Measurements from ENCODE around the gene EME2. TPM values are rescaled to one million over a fixed set of nuclear protein-coding genes. Genes with fewer than 3 reads are reported as not detected.

Gene EME2
- total and polyA plus RNA-seq, 9 donors: 0.83 to 19.2 (median 13.7) TPM

GRCh38 chr16:1822801-1823200 is 50.2 kb downstream of the EME2 start:
- peak in 1 of 5 donors; percentile 26 for DNase-seq
- no peak overlapping the region for H3K27ac ChIP-seq
- H3K4me3 ChIP-seq: no peak overlapping the region
- intact Hi-C loops (cut with DNase I): no loop called here
- 88 to 97% (median 91%) methylated on average over 16 of the region's 16 CpGs for WGBS, 3 donors
- H3K27me3 ChIP-seq: no peaks in the 10 kb centered on the region
- H3K36me3 ChIP-seq: no peaks in the 10 kb centered on the region
- no peaks in the 10 kb centered on the region for H3K9me3 ChIP-seq
- TF ChIP-seq POLR2A (IDR thresholded peaks at IDR 0.05) (no peak), EP300 (IDR thresholded peaks at IDR 0.05) (no peak), CTCF (IDR thresholded peaks at IDR 0.05) (no peak)
- H3K4me1 ChIP-seq (ENCODE audit: insufficient read depth): peaks cover 5% of the 10 kb centered on the region

- no peaks in the 10 kb centered on the region for H3K9me3 ChIP-seq
- 61 to 68% (median 68%) methylated on average over 9 of the region's 9 CpGs for WGBS, 3 donors
- no peak overlapping the region for H3K27ac ChIP-seq
- no peak for TF ChIP-seq CTCF (IDR thresholded peaks at IDR 0.05)
- TF ChIP-seq POLR2A (IDR thresholded peaks at IDR 0.05): no peak
- TF ChIP-seq EP300 (IDR thresholded peaks at IDR 0.05): no peak
- H3K4me3 ChIP-seq: no peak overlapping the region
- intact Hi-C loops (cut with DNase I): no loop called here
- no peaks in the 10 kb centered on the region for H3K27me3 ChIP-seq
- H3K36me3 ChIP-seq: no peaks in the 10 kb centered on the region
- DNase-seq: no peak
- peaks cover 5% of the 10 kb centered on the region for H3K4me1 ChIP-seq (ENCODE audit: insufficient read depth)
These were observed 51.2 kb downstream of the EME2 start for GRCh38 chr16:1823821-1824220.

GRCh38 chr16:1825381-1825863 is 52.8 kb downstream of the EME2 start:
- intact Hi-C loops (cut with DNase I): no loop called here
- H3K4me3 ChIP-seq: peak overlapping the region; percentile 88
- H3K9me3 ChIP-seq: no peaks in the 10 kb centered on the region
- 47 to 61% (median 56%) methylated on average over 15 of the region's 15 CpGs for WGBS, 3 donors
- peaks cover 7% of the 10 kb centered on the region for H3K4me1 ChIP-seq (ENCODE audit: insufficient read depth)
- H3K27me3 ChIP-seq: no peaks in the 10 kb centered on the region
- peak in 3 of 5 donors; percentile 47 to 64 (median 49) for DNase-seq
- TF ChIP-seq POLR2A (IDR thresholded peaks at IDR 0.05) (no peak), CTCF (IDR thresholded peaks at IDR 0.05) (no peak), EP300 (IDR thresholded peaks at IDR 0.05) (no peak)
- H3K36me3 ChIP-seq: no peaks in the 10 kb centered on the region
- peak overlapping the region in 1 of 2 donors; percentile 48 for H3K27ac ChIP-seq

Small RNAs within 50 kb of the gene (microRNA-seq; reads per million reads assigned to microRNA genes)
- 0 to 0.47 (median 0) reads per million in 3 donors for gene MIR3177

Small RNAs within 50 kb of the gene (small RNA-seq; reads per million reads assigned to genes)
- gene MIR3177: not detected

Other genes starting within 250 kb of the EME2 start
- 10 to 100 TPM in 6 of 7 donors, 1 to 10 TPM in 1; 9.2 to 23.7 (median 13.8) TPM for gene TMEM204, start 239.1 kb upstream of the EME2 start, total RNA-seq
- 10 to 100 TPM in 1 of 2 donors, 1 to 10 TPM in 1; 6.5 to 35.5 TPM for gene TMEM204, start 239.1 kb upstream of the EME2 start, polyA plus RNA-seq
- 10 to 100 TPM; 20.7 to 43.1 (median 30.5) TPM for gene IFT140, start 160.7 kb upstream of the EME2 start, total RNA-seq
- 10 to 100 TPM in 1 of 2 donors, 1 to 10 TPM in 1; 8.8 to 20.3 TPM for gene IFT140, start 160.7 kb upstream of the EME2 start, polyA plus RNA-seq
- 10 to 100 TPM in 5 of 7 donors, 1 to 10 TPM in 2; 7.4 to 21.0 (median 20.2) TPM for gene CRAMP1, start 160.4 kb upstream of the EME2 start, total RNA-seq
- 10 to 100 TPM in 1 of 2 donors, 1 to 10 TPM in 1; 6.9 to 11.2 TPM for gene CRAMP1, start 160.4 kb upstream of the EME2 start, polyA plus RNA-seq
- 10 to 100 TPM; 14.4 to 51.8 (median 44.1) TPM for gene JPT2, start 94.5 kb upstream of the EME2 start, total RNA-seq
- gene JPT2, start 94.5 kb upstream of the EME2 start, polyA plus RNA-seq: 10 to 100 TPM; 22.3 to 44.9 TPM
- 100 to 1,000 TPM in 1 of 7 donors, 10 to 100 TPM in 6; 50.3 to 117 (median 75.5) TPM for gene MAPK8IP3, start 66.6 kb upstream of the EME2 start, total RNA-seq
- 10 to 100 TPM in 1 of 2 donors, 1 to 10 TPM in 1; 7.0 to 60.8 TPM for gene MAPK8IP3, start 66.6 kb upstream of the EME2 start, polyA plus RNA-seq
- gene NME3, start 1.3 kb upstream of the EME2 start, total RNA-seq: 100 to 1,000 TPM in 1 of 7 donors, 10 to 100 TPM in 6; 68.6 to 129 (median 86.8) TPM
- 100 to 1,000 TPM in 1 of 2 donors, not detected in 1; 128 TPM for gene NME3, start 1.3 kb upstream of the EME2 start, polyA plus RNA-seq
- gene MRPS34, start 324 bp downstream of the EME2 start, total RNA-seq: 10 to 100 TPM; 47.5 to 79.4 (median 53.6) TPM
- 10 to 100 TPM; 31.8 to 61.4 TPM for gene MRPS34, start 324 bp downstream of the EME2 start, polyA plus RNA-seq
- gene SPSB3, start 9.8 kb downstream of the EME2 start, total RNA-seq: 10 to 100 TPM; 34.9 to 98.5 (median 57.6) TPM
- gene SPSB3, start 9.8 kb downstream of the EME2 start, polyA plus RNA-seq: 100 to 1,000 TPM in 1 of 2 donors, 1 to 10 TPM in 1; 2.4 to 138 TPM
- 10 to 100 TPM; 42.8 to 72.0 (median 52.3) TPM for gene NUBP2, start 10.2 kb downstream of the EME2 start, total RNA-seq
- 10 to 100 TPM in 1 of 2 donors, under 1 TPM in 1; 0.50 to 76.5 TPM for gene NUBP2, start 10.2 kb downstream of the EME2 start, polyA plus RNA-seq
- 1 to 10 TPM in 2 of 7 donors, under 1 TPM in 5; 0.20 to 1.8 (median 0.47) TPM for gene IGFALS, start 20.9 kb downstream of the EME2 start, total RNA-seq
- under 1 TPM in 1 of 2 donors, not detected in 1; 0.63 TPM for gene IGFALS, start 20.9 kb downstream of the EME2 start, polyA plus RNA-seq
- 10 to 100 TPM; 22.8 to 70.2 (median 37.0) TPM for gene HAGH, start 54.0 kb downstream of the EME2 start, total RNA-seq
- 10 to 100 TPM in 1 of 2 donors, 1 to 10 TPM in 1; 7.7 to 38.2 TPM for gene HAGH, start 54.0 kb downstream of the EME2 start, polyA plus RNA-seq
- 10 to 100 TPM; 11.0 to 22.1 (median 16.8) TPM for gene FAHD1, start 54.4 kb downstream of the EME2 start, total RNA-seq
- 10 to 100 TPM; 11.0 to 14.0 TPM for gene FAHD1, start 54.4 kb downstream of the EME2 start, polyA plus RNA-seq
- under 1 TPM in 2 of 7 donors, not detected in 5; 0.23 to 0.24 TPM for gene MEIOB, start 99.4 kb downstream of the EME2 start, total RNA-seq
- under 1 TPM; 0.24 to 0.27 TPM for gene MEIOB, start 99.4 kb downstream of the EME2 start, polyA plus RNA-seq
- 1 to 10 TPM in 1 of 7 donors, under 1 TPM in 1, not detected in 5; 0.69 to 1.8 TPM for gene HS3ST6, start 145.6 kb downstream of the EME2 start, total RNA-seq
- not detected for gene HS3ST6, start 145.6 kb downstream of the EME2 start, polyA plus RNA-seq
- gene MSRB1, start 170.4 kb downstream of the EME2 start, total RNA-seq: 10 to 100 TPM; 12.2 to 27.5 (median 21.9) TPM
- gene MSRB1, start 170.4 kb downstream of the EME2 start, polyA plus RNA-seq: 10 to 100 TPM in 1 of 2 donors, 1 to 10 TPM in 1; 6.7 to 31.1 TPM
- gene RPL3L, start 181.9 kb downstream of the EME2 start, total RNA-seq: not detected
- gene RPL3L, start 181.9 kb downstream of the EME2 start, polyA plus RNA-seq: not detected
- gene NDUFB10, start 186.7 kb downstream of the EME2 start, total RNA-seq: 100 to 1,000 TPM in 3 of 7 donors, 10 to 100 TPM in 4; 81.5 to 133 (median 95.4) TPM
- gene NDUFB10, start 186.7 kb downstream of the EME2 start, polyA plus RNA-seq: 100 to 1,000 TPM; 152 to 176 TPM
- gene RPS2, start 192.0 kb downstream of the EME2 start, total RNA-seq: 1,000 to 10,000 TPM; 2,694 to 4,021 (median 3,788) TPM
- gene RPS2, start 192.0 kb downstream of the EME2 start, polyA plus RNA-seq: 1,000 to 10,000 TPM; 1,606 to 4,743 TPM
- under 1 TPM in 1 of 7 donors, not detected in 6; 0.32 TPM for gene RNF151, start 194.0 kb downstream of the EME2 start, total RNA-seq
- not detected for gene RNF151, start 194.0 kb downstream of the EME2 start, polyA plus RNA-seq
- 10 to 100 TPM; 28.9 to 48.0 (median 31.0) TPM for gene TBL3, start 199.2 kb downstream of the EME2 start, total RNA-seq
- gene TBL3, start 199.2 kb downstream of the EME2 start, polyA plus RNA-seq: 10 to 100 TPM in 1 of 2 donors, 1 to 10 TPM in 1; 2.1 to 40.6 TPM
- 1 to 10 TPM in 1 of 7 donors, under 1 TPM in 3, not detected in 3; 0.36 to 1.3 (median 0.66) TPM for gene NOXO1, start 208.7 kb downstream of the EME2 start, total RNA-seq
- under 1 TPM in 1 of 2 donors, not detected in 1; 0.48 TPM for gene NOXO1, start 208.7 kb downstream of the EME2 start, polyA plus RNA-seq
- gene GFER, start 211.4 kb downstream of the EME2 start, total RNA-seq: 10 to 100 TPM; 10.6 to 18.5 (median 14.0) TPM
- 10 to 100 TPM in 1 of 2 donors, 1 to 10 TPM in 1; 6.1 to 16.8 TPM for gene GFER, start 211.4 kb downstream of the EME2 start, polyA plus RNA-seq
- gene SYNGR3, start 217.2 kb downstream of the EME2 start, total RNA-seq: 1 to 10 TPM in 4 of 7 donors, under 1 TPM in 3; 0.50 to 4.0 (median 1.1) TPM
- gene SYNGR3, start 217.2 kb downstream of the EME2 start, polyA plus RNA-seq: under 1 TPM; 0.42 to 0.75 TPM
- 10 to 100 TPM; 25.8 to 44.5 (median 30.3) TPM for gene ZNF598, start 237.0 kb downstream of the EME2 start, total RNA-seq
- 10 to 100 TPM in 1 of 2 donors, under 1 TPM in 1; 0.95 to 26.7 TPM for gene ZNF598, start 237.0 kb downstream of the EME2 start, polyA plus RNA-seq
- gene NPW, start 247.0 kb downstream of the EME2 start, total RNA-seq: 1 to 10 TPM in 1 of 7 donors, under 1 TPM in 2, not detected in 4; 0.46 to 1.1 (median 0.78) TPM
- under 1 TPM in 1 of 2 donors, not detected in 1; 0.17 TPM for gene NPW, start 247.0 kb downstream of the EME2 start, polyA plus RNA-seq